SJSA1 (cell line): ENCODE results near the gene IFNL1. TPM values are rescaled to one million over a fixed set of nuclear protein-coding genes. Genes with fewer than 3 reads are reported as not detected.

Experiments
- DNase-seq, 2 experiments: peaks; one replicate each; pipeline ENCODE4 v3.0.0-alpha.2; 2015 to 2020; ENCODE audit warnings: low spot score in 2 of 2, low read depth in 1 of 2
- H3K27ac ChIP-seq: fragments of 250-450 bp; sonication (Bioruptor Pico); 2 replicates; pipeline ENCODE4 v1.5.1; 2020; ENCODE audit warnings: mild to moderate bottlenecking, moderate library complexity
- H3K27me3 ChIP-seq: fragments of 250-450 bp; sonication (Bioruptor Pico); replicated peaks from 2 replicates; pipeline ENCODE4 v1.5.1; 2020; ENCODE audit warnings: mild to moderate bottlenecking, moderate library complexity
- H3K36me3 ChIP-seq: fragments of 250-450 bp; sonication (Bioruptor Pico); 2 replicates; pipeline ENCODE4 v1.5.1; 2020; ENCODE audit warnings: mild to moderate bottlenecking
- H3K4me1 ChIP-seq: fragments of 250-450 bp; sonication (Bioruptor Pico); replicated peaks from 2 replicates; pipeline ENCODE4 v1.6.1; 2021; ENCODE audit warnings: mild to moderate bottlenecking
- H3K4me3 ChIP-seq: fragments of 250-450 bp; sonication (Bioruptor Pico); 2 replicates; pipeline ENCODE4 v1.5.1; 2020; ENCODE audit warnings: mild to moderate bottlenecking
- H3K9me3 ChIP-seq: fragments of 250-450 bp; sonication (Bioruptor Pico); replicated peaks from 2 replicates; pipeline ENCODE4 v1.5.1; 2020; ENCODE audit warnings: mild to moderate bottlenecking
- total RNA-seq: library from RNA; depleted of rRNA; stranded (reverse); fragments of >200 nt; shearing (Covaris generic); gene quantifications from 2 replicates; pipeline ENCODE4 v1.2.3, GENCODE V29; 2014; rRNA removed

IFNL1 gene
- not detected in 2 replicates for total RNA-seq

DNA sequence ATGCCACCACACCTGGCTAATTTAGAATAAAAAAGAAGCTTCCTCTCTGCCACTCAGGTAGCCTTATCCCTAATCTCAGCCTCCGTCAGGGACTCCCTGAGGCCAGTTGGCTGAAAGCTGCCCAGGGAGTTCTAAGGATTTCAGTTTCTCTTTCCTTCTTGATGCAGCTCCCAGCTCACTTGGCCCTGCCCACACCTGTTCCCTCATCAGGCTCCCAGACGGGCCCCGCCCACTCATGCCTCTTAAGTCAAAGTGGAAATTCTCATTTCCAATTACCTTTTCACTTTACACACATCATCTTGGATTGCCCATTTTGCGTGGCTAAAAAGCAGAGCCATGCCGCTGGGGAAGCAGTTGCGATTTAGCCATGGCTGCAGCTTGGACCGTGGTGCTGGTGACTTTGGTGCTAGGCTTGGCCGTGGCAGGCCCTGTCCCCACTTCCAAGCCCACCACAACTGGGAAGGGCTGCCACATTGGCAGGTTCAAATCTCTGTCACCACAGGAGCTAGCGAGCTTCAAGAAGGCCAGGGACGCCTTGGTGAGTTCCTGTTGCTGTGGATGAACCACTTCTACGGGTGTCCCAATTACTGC, at the start of gene IFNL1:
IFNL1 (plus strand) TSS at position 353 of the 591 bp plus-strand sequence; CDS start at position 368, 15 bp downstream.
- Histone ChIP-seq H3K36me3 (no peaks in the 10 kb centered on the region), H3K4me1 (no peaks in the 10 kb centered on the region), H3K4me3 (no peak within 1 kb of the TSS), H3K27me3 (peaks cover 24% of the 10 kb centered on the region), H3K9me3 (no peaks in the 10 kb centered on the region), H3K27ac (no peak within 1 kb of the TSS)
- DNase-seq = no peak

DNA sequence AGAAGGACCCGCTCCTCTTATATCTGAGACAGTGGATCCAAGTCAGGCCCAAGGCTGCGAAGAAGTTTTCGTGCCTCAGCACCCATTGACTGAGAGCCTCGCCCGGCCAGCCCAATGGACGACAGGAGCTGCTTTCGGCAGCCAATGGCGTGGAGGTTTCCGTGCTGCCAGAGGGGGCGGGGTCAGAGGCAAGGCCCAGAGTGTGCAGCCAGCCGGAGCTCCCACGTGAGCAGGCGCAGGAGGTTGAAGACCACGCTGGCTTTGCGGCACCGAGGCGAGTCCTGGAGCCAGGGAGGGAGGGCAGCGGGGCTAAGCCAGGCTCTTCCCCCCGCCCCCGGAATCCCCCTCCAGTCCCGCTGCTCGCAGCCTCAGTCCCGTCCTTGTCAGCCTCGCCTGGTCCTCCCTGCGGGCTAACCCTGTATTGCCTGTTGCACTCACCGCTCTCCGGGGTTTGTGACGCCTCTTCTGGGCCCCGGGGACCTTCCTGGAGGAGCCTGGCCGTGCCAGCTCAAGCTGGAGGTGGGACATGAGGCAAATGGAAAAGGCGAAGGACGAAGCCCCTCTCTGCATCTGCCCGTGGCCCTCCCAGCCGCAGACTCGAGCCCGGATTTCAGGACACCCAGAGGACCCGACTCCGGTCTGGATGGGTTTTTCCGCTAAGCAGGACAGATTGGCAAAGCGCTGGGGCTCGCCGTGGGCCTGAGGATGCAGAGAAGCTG, 49.1 kb upstream of the IFNL1 start:
- peaks cover 44% of the 10 kb centered on the region for H3K27me3 ChIP-seq
- DNase-seq = no peak

DNA sequence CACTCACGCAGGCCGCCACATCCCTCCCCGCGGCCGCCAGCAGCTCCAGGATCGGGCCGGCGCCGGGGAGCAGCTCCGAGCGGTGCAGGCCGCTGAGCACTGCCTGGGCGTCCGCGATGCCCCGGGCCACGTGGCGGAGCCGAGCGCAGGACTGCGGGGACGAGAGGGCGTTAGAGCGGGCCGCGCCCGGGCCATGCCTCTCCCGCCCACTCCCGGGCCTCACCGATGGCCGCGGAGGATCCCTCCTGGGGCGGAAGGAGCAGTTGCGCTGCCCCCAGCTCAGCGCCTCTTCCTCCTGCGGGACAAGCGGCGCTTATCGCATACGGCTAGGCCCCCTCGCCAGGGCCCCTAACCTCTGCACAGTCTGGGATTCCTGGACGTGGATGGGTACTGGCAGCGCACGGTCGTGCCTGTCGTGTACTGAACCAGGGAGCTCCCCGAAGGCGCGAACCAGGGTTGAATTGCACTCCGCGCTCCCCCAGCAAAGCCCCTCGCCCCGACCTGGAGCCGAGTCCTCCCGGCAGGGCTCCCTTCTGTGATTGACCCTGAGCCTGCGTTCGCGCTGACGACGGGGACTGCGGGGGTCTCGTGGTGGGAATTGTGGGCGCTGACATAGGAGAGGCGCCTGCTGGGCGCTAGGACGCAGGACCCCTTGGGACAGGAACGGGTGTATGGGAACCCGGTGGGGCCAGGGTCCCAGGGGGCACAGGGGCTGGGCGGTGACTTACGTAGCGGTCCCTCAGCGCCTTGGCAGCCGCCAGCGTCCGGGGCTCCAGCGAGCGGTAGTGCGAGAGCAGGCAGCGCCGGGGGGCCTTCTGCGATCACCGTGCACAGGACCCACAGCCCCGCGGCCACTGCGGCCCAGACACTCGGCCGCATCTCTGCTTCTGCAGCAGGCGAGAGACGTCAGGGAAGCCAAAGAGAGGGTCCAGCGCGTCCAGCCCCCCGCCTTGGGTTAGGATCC, 48.2 kb upstream of the IFNL1 start:
- H3K36me3 ChIP-seq = no peaks in the 10 kb centered on the region
- H3K27me3 ChIP-seq = peaks cover 53% of the 10 kb centered on the region
- H3K9me3 ChIP-seq = no peaks in the 10 kb centered on the region
- H3K4me1 ChIP-seq = no peaks in the 10 kb centered on the region
- no peak for DNase-seq
- H3K27ac ChIP-seq = no peak overlapping the region
- H3K4me3 ChIP-seq = no peak overlapping the region

More for the DNA sequence above, 49.1 kb upstream of the IFNL1 start:
- Histone ChIP-seq H3K4me1 (no peaks in the 10 kb centered on the region), H3K4me3 (no peak overlapping the region), H3K27ac (no peak overlapping the region), H3K36me3 (no peaks in the 10 kb centered on the region), H3K9me3 (no peaks in the 10 kb centered on the region)

DNA sequence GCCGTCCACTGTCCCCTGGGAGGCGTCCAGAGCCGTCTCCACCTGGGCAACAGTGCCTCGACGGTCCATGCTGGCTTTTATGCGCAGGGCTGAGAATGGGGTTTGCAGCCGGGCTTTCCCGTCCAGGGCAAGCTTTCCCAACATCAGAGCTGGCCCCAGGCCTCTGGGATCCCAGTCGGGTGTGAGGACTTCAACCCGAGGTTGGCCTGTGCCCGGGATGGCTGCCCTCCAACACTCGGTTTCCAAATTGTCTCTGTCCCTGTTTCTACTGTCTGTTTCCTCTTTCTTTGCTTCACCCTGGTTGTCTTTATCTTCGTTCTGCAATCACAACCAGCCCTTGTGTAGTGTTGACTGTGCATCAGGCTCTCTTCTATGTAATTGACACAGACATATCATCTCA, 47.4 kb upstream of the IFNL1 start, which contains the start of gene IFNL4:
IFNL4 (minus strand) TSS at position 51 of the 400 bp plus-strand sequence.
- no peaks in the 10 kb centered on the region for H3K9me3 ChIP-seq
- no peak within 1 kb of the TSS for H3K4me3 ChIP-seq
- no peak within 1 kb of the TSS for H3K27ac ChIP-seq
- no peak for DNase-seq
- peaks cover 53% of the 10 kb centered on the region for H3K27me3 ChIP-seq
- H3K36me3 ChIP-seq = no peaks in the 10 kb centered on the region
- no peaks in the 10 kb centered on the region for H3K4me1 ChIP-seq

DNA sequence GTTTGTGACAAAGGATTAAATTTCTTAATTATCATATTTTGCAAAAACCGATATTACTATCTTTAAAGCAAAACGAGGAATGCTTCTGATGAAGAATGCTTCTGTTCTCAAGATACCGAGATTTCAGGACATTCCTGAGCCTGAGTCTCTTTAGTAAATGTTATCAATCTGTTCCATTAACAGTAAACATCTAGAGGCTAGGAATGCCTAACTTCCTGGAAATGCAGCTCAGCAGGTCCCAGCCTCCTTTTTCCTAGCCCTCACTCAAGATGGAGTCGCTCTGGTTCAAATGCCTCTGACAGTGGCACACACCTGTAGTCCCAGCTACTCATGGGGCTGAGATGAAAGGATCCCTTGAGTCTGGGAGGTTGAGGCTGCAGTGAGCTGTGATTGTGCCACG, 45.1 kb upstream of the IFNL1 start:
- H3K27ac ChIP-seq = no peak overlapping the region
- no peak overlapping the region for H3K4me3 ChIP-seq
- no peaks in the 10 kb centered on the region for H3K4me1 ChIP-seq
- H3K36me3 ChIP-seq = no peaks in the 10 kb centered on the region
- DNase-seq = no peak
- H3K27me3 ChIP-seq = peaks cover 70% of the 10 kb centered on the region
- no peaks in the 10 kb centered on the region for H3K9me3 ChIP-seq

DNA sequence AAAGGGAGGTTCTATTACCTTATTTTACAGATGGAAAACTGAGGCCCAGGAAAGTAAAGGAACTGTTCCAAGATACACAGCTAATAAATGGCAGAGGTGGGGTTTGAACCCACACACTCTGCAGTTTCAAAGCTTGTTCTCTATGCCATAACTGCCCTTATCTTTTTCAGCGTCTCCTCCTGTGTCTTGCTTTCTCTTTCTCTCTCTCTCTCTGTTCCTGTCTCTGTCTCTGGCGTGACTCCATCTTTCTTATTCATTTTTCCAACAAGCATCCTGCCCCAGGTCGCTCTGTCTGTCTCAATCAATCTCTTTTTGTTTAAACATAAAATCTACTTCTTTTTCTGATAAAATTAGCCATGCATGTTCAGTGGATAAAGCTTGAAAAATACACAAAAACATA, 44.4 kb upstream of the IFNL1 start:
- Histone ChIP-seq H3K36me3 (no peaks in the 10 kb centered on the region), H3K9me3 (no peaks in the 10 kb centered on the region), H3K27me3 (peaks cover 77% of the 10 kb centered on the region), H3K4me1 (no peaks in the 10 kb centered on the region), H3K27ac (no peak overlapping the region), H3K4me3 (no peak overlapping the region)
- no peak for DNase-seq

DNA sequence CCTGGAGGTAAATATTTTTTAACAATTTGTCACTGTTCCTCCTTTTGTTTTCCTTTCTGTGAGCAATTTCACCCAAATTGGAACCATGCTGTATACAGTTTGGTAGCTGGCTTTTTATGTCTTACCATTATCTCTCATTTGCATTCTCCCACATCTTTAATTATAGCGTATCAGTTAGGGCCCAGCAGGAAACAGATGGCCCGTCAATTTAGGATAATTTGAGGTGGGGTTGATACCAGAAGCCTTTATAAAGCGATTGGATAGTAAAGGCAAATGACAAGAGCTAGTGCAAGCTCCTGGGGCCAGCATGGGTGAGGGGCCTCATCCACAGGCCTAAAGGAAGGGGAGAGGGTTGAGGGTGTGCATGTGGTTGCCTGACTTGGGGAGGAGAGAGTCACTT, 43.7 kb upstream of the IFNL1 start:
- H3K27ac ChIP-seq = no peak overlapping the region
- no peaks in the 10 kb centered on the region for H3K36me3 ChIP-seq
- no peak overlapping the region for H3K4me3 ChIP-seq
- peaks cover 77% of the 10 kb centered on the region for H3K27me3 ChIP-seq
- DNase-seq = no peak
- no peaks in the 10 kb centered on the region for H3K9me3 ChIP-seq
- H3K4me1 ChIP-seq = no peaks in the 10 kb centered on the region

DNA sequence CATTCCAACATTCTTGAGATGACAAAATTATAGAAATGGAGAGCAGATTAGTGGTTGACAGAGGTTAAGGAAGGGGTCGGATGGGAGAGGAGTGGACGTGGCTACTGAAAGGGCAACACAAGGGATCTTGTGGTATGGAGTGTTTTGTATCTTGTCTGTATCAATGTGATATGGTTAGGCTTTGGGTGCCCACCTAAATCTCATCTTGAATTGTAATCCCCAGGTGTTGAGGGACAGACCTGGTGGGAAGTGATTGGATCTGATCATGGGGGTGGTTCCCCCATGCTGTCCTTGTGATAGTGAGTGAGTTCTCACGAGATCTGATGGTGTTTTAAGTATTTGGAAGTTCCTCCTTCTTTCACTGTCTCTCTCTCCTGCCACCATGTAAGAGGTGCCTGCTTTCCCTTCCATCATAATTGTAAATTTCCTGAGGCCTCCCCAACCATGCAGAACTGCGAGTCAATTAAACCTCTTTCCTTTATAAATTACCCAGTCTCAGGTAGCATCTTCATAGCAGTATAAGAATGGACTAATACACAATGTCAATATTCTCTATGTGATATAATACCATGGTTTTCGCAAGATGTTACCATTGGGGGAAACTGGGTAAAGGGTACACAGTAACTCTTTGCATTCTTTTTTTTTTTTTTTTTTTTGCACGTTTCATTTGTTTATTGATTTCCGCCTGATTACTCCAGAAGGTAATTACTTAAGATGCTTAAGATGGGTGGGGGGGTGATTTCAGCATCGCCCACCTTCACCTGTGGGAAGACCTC, 42.6 kb upstream of the IFNL1 start:
- Histone ChIP-seq H3K27me3 (peaks cover 69% of the 10 kb centered on the region), H3K4me1 (no peaks in the 10 kb centered on the region)
- no peak for DNase-seq

DNA sequence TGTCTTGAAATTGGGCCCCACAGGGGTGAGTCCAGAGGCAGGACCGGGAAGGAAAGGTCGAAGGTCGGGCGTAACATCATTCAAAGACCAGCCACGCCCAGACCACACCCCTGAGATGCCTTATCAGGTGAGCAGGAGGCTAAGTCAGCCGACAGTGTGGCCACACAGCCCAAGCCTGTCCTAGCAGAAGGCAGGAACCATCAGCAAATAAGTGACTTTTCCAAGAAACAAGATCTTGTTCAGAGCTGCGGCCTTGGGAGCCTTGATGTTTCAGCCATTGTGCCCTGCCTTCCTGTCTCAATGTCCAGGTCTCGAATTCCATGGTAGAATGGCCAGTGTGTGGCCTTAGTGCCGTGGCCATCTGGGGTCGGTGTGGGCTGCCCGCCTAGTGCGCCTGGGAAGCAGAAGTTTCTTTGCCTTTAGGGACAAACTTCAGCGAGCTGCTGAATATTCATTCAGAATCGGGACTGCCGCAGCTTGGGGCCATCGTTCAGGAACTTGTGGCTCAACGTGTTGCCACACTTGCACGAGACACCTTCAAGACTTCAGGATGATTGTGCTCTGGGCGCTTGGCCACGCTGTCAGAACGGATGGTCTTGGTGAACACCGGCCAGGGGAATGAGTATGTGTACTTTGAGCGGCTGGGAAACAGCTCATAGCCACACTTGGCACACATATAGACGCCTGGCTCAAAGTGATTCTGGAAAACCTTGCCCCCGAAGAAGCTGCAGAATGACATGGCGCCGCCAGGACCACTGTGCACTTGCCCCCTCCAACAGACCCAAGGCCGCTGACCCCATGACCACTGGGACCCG, 41.5 kb upstream of the IFNL1 start:
- H3K4me3 ChIP-seq = no peak overlapping the region
- peaks cover 63% of the 10 kb centered on the region for H3K27me3 ChIP-seq
- H3K36me3 ChIP-seq = no peaks in the 10 kb centered on the region
- DNase-seq = no peak
- H3K27ac ChIP-seq = no peak overlapping the region
- no peaks in the 10 kb centered on the region for H3K4me1 ChIP-seq
- no peaks in the 10 kb centered on the region for H3K9me3 ChIP-seq

More for the DNA sequence above, 42.6 kb upstream of the IFNL1 start:
- Histone ChIP-seq H3K9me3 (no peaks in the 10 kb centered on the region), H3K4me3 (no peak overlapping the region), H3K27ac (no peak overlapping the region), H3K36me3 (no peaks in the 10 kb centered on the region)

DNA sequence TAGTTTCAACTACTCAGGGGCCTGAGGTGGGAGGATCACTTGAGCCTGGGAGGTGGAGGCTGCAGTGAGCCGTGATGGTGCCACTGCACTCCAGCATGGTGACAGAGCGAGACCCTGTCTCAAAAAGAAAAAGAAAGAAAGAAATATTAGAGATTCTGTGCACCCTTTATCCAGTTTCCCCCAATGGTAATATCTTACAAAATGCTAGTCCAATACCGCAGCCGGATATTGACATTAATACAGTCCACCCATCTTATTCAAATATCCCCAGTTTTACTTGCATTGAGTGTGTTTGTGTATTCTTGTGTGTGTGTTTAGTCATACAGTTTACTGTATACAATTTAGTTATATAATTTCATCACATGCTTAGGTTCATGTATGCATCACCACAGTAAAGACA, 39.0 kb upstream of the IFNL1 start:
- Histone ChIP-seq H3K4me3 (no peak overlapping the region), H3K27me3 (peaks cover 62% of the 10 kb centered on the region), H3K9me3 (no peaks in the 10 kb centered on the region), H3K4me1 (no peaks in the 10 kb centered on the region), H3K27ac (no peak overlapping the region), H3K36me3 (no peaks in the 10 kb centered on the region)
- no peak for DNase-seq

DNA sequence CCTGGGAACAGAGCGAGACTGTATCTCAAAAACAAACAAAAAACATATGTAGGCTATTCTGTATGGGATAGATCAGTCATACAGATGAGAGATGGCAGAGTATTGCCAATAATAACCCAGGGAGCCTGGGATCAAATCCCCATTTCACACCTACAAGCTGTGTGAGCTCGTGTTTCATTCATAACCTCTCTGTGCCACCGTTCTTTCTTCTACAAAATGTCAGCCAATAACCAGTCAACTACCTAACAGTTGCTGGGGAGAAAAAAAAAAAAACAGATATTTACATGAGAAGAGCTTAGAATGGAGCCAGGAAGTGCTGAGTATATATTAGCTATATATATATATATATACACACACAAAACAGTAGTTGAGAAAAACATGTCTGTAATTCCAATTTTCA, 34.5 kb upstream of the IFNL1 start:
- H3K27me3 ChIP-seq = peaks cover 63% of the 10 kb centered on the region
- H3K4me3 ChIP-seq = no peak overlapping the region
- no peaks in the 10 kb centered on the region for H3K36me3 ChIP-seq
- no peaks in the 10 kb centered on the region for H3K9me3 ChIP-seq
- H3K4me1 ChIP-seq = no peaks in the 10 kb centered on the region
- DNase-seq = no peak
- no peak overlapping the region for H3K27ac ChIP-seq

DNA sequence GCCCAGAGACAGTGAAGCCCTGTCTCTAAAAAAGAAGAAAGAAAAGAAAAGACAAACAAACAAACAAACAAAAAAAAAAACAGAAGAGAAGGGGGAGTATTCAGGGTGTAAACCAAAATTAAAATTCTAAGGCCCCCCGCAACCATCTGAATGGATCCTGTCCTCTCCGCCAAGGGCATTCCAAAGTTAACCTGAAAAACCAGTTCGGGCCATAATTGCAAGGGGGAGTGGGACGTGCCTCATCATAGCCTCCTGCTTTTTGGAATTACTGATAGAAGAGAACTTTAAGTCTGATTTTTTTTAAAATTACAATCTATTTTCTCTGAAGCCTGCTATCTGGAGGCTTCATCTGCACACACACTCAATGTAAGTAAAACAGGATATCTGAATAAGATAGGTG, 33.7 kb upstream of the IFNL1 start:
- Histone ChIP-seq H3K36me3 (no peaks in the 10 kb centered on the region), H3K4me3 (no peak overlapping the region), H3K4me1 (no peaks in the 10 kb centered on the region), H3K9me3 (no peaks in the 10 kb centered on the region), H3K27ac (no peak overlapping the region), H3K27me3 (peaks cover 56% of the 10 kb centered on the region)
- no peak for DNase-seq
